GM12874 (cell line): ENCODE measurements around the gene PPP1CB.

Source experiments
- TF ChIP-seq, protein P1 (sequence below): IDR thresholded peaks from 2 replicates; pipeline ENCODE4 v1.5.1; 2011; ENCODE audit warnings: low read depth, mild to moderate bottlenecking, control low read depth, low read length, moderate library complexity; ENCODE audit not compliant: insufficient read depth

Gene PPP1CB

DNA sequence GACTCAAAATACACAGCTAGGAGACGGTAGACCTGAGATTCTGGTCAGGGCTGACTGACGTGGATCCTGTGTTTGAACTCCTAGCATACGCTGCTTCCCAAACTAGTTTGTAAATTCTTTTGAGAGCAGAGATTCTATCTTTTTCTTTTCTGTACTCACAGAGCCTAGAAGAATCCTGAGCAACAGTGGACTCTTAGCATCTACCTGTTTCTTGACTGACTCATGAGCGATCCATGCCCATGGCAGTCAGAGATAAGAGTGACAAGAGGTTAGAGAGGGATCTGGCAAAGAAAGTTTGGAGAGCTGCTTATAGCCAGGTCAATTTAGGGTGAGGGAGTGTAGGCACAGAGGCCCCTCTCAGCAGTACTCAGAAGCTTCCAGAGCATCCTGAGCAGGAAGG is 41.1 kb upstream of the PPP1CB start:
- TF ChIP-seq, protein P1, sequence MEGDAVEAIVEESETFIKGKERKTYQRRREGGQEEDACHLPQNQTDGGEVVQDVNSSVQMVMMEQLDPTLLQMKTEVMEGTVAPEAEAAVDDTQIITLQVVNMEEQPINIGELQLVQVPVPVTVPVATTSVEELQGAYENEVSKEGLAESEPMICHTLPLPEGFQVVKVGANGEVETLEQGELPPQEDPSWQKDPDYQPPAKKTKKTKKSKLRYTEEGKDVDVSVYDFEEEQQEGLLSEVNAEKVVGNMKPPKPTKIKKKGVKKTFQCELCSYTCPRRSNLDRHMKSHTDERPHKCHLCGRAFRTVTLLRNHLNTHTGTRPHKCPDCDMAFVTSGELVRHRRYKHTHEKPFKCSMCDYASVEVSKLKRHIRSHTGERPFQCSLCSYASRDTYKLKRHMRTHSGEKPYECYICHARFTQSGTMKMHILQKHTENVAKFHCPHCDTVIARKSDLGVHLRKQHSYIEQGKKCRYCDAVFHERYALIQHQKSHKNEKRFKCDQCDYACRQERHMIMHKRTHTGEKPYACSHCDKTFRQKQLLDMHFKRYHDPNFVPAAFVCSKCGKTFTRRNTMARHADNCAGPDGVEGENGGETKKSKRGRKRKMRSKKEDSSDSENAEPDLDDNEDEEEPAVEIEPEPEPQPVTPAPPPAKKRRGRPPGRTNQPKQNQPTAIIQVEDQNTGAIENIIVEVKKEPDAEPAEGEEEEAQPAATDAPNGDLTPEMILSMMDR, result no peak

DNA sequence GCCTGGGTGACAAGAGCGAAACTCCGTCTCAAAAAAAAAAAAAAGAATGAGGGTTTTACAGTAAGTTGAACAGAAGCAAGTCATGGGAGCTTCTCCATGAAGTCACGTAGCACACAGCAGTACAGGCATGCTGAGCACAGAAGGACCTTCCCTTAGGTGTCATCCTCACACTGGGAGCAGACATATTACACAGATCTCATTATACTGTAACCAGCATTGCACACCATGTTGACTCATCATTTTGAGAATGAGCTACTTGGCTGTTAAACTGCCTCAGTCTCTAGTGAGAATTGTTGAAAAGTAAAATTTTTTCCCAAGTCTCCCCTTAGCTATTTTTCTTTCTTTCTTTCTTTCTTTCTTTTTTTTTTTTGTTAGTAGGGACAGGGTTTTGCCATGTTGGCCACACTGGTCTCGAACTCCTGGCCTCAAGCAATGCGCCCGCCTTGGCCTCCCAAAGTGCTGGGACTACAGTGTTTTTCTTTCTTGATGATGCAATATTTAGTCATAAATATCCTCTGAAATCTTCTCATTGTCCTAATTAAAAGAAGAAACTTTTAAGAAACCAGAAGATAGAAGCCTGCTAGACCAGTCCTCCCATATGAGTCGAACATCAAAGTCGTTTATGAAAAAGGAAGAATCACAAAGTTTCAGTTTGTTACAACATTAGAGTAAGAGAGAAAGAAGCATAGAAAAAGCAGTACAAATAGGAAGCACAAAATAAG is 37.9 kb upstream of the PPP1CB start:
- TF ChIP-seq, protein P1, result no peak

DNA sequence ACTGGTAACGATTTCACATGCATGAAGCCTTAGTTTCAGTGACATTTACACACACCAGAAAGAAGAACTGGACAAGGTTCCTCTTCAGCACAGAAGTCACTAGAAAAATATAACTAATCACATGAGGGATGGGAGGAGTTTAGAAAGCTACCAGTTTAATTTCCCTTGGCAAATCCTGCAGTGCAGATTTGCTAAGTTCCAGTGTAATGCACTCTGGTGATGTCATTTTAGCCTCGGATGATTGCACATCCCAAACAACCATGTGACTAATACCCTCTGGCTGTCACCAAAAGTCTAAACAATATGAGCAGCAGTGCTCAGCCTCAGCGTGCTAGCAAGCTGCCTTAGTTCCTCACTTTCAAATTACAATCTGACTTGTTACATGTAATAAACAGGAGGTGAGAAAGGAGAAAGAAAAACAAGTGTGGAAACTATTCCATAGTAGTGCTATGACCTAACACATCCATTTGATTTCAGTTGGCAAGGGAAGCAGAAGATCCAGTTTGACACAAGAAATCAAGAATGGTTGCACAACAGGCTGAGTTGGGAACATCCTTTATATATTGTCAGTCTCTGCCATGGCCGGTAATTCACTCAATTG is 35.3 kb upstream of the PPP1CB start:
- TF ChIP-seq, protein P1, result no peak

DNA sequence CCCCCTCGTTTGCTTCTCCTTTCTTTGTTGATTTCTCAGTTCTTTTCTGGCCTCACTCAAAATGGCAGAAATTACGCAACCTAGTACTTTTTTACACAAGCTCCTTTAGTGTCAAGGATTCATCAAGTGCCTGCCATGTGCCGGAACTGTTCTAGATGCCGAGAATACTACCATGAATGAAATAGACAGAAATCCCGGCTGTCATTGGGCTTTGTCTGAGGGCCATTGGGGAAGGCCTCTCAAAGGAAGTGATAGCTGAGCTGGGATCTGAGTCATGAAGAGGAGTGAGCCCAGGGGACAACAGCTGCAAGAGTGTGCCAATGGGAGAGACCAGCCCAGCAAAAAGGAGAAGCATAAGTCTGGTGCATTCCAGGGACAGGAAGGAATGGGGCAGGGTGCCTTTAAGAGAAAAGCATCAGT is 34.3 kb upstream of the PPP1CB start:
- TF ChIP-seq, protein P1, result no peak

DNA sequence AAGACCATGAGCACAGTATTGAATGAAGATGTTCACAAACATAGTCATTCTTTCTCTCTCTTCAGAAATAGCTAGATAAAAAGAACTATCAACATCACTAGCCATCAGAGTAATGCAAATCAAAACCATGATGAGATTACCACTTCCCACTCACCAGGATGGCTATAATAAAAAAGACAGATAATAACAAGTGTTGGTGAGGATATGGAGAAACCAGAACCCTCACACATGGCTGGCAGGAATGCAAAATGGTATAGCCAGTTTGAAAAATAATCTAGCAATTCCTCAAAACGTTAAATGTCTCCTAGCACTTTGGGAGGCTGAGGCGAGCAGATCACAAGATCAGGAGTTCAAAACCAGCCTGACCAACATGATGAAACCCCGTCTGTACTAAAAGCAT is 31.3 kb upstream of the PPP1CB start:
- TF ChIP-seq, protein P1, result no peak

DNA sequence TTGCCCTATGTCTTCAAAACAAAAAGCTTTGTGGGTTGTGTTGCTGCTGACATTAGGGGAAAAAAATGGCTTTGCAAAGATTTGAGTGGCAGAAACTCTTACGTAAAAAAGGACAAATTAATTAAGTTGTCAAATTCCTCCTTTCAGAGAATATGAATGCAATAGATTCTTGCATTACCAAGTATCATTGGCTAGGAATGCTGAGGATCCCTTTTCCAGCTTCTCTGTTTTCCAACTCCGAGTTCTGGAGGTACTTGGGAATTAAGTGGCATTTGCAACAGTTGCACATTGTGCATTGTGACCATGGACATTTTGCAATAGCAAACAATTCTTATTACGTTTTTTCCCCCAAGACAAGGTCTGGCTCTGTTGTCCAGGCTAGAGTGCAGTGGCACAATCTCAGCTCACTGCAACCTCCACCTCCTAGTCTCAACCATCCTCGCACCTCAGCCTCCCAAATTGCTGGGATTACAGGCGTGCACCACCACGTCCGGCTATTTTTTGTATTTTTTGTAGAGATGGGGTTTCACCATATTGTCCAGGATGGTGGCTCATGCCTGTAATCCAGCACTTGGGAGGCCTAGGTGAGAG is 29.9 kb upstream of the PPP1CB start:
- TF ChIP-seq, protein P1, result no peak

DNA sequence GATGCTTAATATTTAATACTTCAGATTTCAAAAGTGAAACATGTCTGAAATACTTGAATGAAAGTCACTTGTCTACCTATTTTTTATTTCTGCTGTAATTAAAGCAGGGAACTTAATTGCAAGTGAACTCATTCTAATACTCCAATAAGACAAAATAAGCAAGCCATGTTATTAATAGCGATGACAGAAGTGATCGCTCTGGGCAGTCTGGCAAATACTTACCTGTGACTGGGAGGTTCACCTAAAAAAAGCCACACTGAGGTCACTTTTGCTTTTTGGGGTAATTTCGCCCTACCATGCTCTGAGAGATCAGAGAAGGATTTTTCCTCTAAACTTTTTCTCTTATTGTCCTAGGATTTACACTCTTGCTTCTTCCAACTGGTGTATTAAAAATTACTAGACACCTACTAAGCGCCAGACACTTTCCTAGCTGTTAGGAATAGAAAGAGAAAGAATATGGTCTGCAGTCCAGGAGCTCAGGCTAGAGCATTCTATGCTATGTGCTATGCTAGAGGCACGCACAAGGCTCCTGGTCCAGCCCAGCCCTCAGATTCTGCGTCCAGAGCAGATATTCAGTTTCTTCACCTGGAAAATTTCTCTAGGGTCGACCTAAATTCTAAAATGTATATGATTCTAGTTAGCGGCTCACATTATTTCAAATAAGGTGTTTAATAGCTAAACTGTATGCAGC is 26.5 kb upstream of the PPP1CB start:
- TF ChIP-seq, protein P1, result no peak
